Measurements from ENCODE around the gene KNSTRN. TPM values are rescaled to one million over a fixed set of nuclear protein-coding genes. Genes with fewer than 3 reads are reported as not detected.

Gene KNSTRN
- total RNA-seq, 1 experiment from 2014 or later = 44.5 TPM

GRCh38 chr15:40340740-40341400, 41.7 kb upstream of the KNSTRN start, which contains the start of gene CCDC9B:
Gene CCDC9B, minus strand, starts transcription at chr15:40340939. Its CDS starts 120 bp downstream, at chr15:40340819.
- Mint-ChIP-seq H3K27ac (ENCODE audit: unreplicated experiment) (peak within 1 kb of the TSS; percentile 60), H3K27me3 (ENCODE audit: unreplicated experiment) (no peaks in the 10 kb centered on the region), H3K9me3 (ENCODE audit: low read depth, unreplicated experiment) (no peaks in the 10 kb centered on the region), H3K4me1 (ENCODE audit: low read depth, unreplicated experiment) (peaks cover 34% of the 10 kb centered on the region), H3K4me3 (ENCODE audit: low read depth, unreplicated experiment) (peak within 1 kb of the TSS; percentile 77), H3K36me3 (ENCODE audit: insufficient read depth, unreplicated experiment) (peaks cover 39% of the 10 kb centered on the region)
- peak; percentile 89 for DNase-seq
- CTCF ChIA-PET = interaction anchor here (0.6 to 3.8 kb wide), 5 partner anchors 17 to 252 kb away, joined by 3 to 23 read pairs (median 4); partner anchors contain the start of genes DISP2, INAFM2 and PLCB2
- no peak for TF ChIP-seq CTCF (IDR thresholded peaks at IDR 0.05; ENCODE audit: unreplicated experiment)
- intact Hi-C loops (cut with micrococcal nuclease; ENCODE audit: unreplicated experiment) = no loop called here
- no TSS peak for BruUV-seq (replicated peaks)

GRCh38 chr15:40342416-40343320, 39.9 kb upstream of the KNSTRN start:
- intact Hi-C loops (cut with micrococcal nuclease; ENCODE audit: unreplicated experiment) = no loop called here
- Mint-ChIP-seq H3K9me3 (ENCODE audit: low read depth, unreplicated experiment) (no peaks in the 10 kb centered on the region), H3K27me3 (ENCODE audit: unreplicated experiment) (no peaks in the 10 kb centered on the region), H3K4me1 (ENCODE audit: low read depth, unreplicated experiment) (peaks cover 42% of the 10 kb centered on the region), H3K36me3 (ENCODE audit: insufficient read depth, unreplicated experiment) (peaks cover 32% of the 10 kb centered on the region), H3K27ac (ENCODE audit: unreplicated experiment) (no peak overlapping the region), H3K4me3 (ENCODE audit: low read depth, unreplicated experiment) (no peak overlapping the region)
- CTCF ChIA-PET = interaction anchor here (1.2 kb wide), 1 partner anchor 54 kb away, joined by 5 read pairs; no protein-coding TSS in a partner anchor
- no peak for TF ChIP-seq CTCF (IDR thresholded peaks at IDR 0.05; ENCODE audit: unreplicated experiment)
- no TSS peak for BruUV-seq (replicated peaks)
- DNase-seq = no peak

GRCh38 chr15:40343512-40343911, 39.0 kb upstream of the KNSTRN start:
- no peak overlapping the region for H3K27ac Mint-ChIP-seq (ENCODE audit: unreplicated experiment)
- peaks cover 25% of the 10 kb centered on the region for H3K36me3 Mint-ChIP-seq (ENCODE audit: insufficient read depth, unreplicated experiment)
- no peak for TF ChIP-seq CTCF (IDR thresholded peaks at IDR 0.05; ENCODE audit: unreplicated experiment)
- no peak overlapping the region for H3K4me3 Mint-ChIP-seq (ENCODE audit: low read depth, unreplicated experiment)
- CTCF ChIA-PET = interaction anchor here (0.9 to 1.7 kb wide), 3 partner anchors 14 to 79 kb away, joined by 3 to 6 read pairs (median 5); partner anchors contain the start of gene DISP2
- no peaks in the 10 kb centered on the region for H3K9me3 Mint-ChIP-seq (ENCODE audit: low read depth, unreplicated experiment)
- intact Hi-C loops (cut with micrococcal nuclease; ENCODE audit: unreplicated experiment) = no loop called here
- no peaks in the 10 kb centered on the region for H3K27me3 Mint-ChIP-seq (ENCODE audit: unreplicated experiment)
- no TSS peak for BruUV-seq (replicated peaks)
- no peak for DNase-seq
- peaks cover 35% of the 10 kb centered on the region for H3K4me1 Mint-ChIP-seq (ENCODE audit: low read depth, unreplicated experiment)

GRCh38 chr15:40344217-40344616, 38.3 kb upstream of the KNSTRN start:
- CTCF ChIA-PET = interaction anchor here (0.7 to 1.7 kb wide), 6 partner anchors 11 to 96 kb away, joined by 3 to 6 read pairs (median 3); partner anchors contain the start of gene DISP2
- Mint-ChIP-seq H3K9me3 (ENCODE audit: low read depth, unreplicated experiment) (no peaks in the 10 kb centered on the region), H3K27ac (ENCODE audit: unreplicated experiment) (no peak overlapping the region), H3K27me3 (ENCODE audit: unreplicated experiment) (no peaks in the 10 kb centered on the region), H3K4me3 (ENCODE audit: low read depth, unreplicated experiment) (no peak overlapping the region), H3K36me3 (ENCODE audit: insufficient read depth, unreplicated experiment) (peaks cover 18% of the 10 kb centered on the region), H3K4me1 (ENCODE audit: low read depth, unreplicated experiment) (peaks cover 29% of the 10 kb centered on the region)
- no peak for TF ChIP-seq CTCF (IDR thresholded peaks at IDR 0.05; ENCODE audit: unreplicated experiment)
- intact Hi-C loops (cut with micrococcal nuclease; ENCODE audit: unreplicated experiment) = no loop called here
- no TSS peak for BruUV-seq (replicated peaks)
- no peak for DNase-seq

All from Calu3 (cell line).